ENCODE data around the gene HIVEP2.

The HIVEP2 gene

DNA sequence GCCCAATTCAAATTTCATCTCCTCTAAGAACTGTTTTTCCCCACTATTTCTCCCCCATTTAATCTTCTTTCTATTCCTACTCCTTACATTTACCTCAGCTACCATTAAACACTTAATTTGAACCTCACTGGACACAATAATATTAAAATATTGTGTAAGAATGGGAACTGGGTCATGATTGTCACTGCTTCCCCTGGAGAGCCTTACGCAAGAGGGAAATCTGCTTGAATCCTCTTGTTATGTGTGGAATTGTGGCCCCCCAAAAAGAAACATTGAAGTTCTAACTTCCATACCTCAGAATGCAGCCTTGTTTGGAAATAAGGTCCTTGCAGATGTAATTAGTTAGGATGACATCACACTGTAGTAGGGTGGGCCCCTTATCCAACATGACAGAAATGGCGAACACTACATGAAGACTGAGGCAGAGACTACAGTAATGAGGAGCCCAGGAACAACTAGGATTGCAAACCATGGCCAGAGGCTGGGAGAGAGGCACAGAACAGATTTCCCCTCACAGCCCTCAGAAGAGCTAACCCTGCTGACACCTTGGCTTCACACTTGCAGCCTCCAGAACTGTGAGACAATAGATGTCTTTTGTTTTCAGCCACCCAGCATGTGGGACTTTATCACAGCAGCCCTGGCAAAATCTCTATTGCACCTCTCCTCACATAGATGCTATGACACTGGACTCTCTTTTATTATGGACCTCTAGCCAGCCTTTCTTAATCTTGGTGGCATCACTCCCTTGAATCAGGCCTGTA is 29.9 kb downstream of the HIVEP2 start:
- no peak for DNase-seq

DNA sequence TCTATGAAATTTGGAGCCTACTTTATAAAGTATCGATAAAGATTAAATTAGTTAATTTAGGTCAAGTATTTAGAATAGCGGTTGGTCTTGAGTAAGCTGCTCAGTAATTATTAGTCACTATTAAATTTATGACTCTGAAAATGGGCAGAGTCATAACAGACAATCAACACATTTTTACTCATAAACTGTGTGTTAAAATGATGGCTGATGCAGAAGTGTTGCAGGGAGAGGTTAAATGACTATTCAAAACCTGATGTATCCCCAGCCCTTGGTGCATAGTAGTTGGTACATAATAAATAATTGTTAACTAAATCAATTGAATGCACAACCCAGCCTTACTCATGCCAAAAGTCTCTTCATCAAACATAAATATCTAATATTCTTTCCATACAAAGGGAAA is 30.6 kb downstream of the HIVEP2 start:
- DNase-seq: no peak

DNA sequence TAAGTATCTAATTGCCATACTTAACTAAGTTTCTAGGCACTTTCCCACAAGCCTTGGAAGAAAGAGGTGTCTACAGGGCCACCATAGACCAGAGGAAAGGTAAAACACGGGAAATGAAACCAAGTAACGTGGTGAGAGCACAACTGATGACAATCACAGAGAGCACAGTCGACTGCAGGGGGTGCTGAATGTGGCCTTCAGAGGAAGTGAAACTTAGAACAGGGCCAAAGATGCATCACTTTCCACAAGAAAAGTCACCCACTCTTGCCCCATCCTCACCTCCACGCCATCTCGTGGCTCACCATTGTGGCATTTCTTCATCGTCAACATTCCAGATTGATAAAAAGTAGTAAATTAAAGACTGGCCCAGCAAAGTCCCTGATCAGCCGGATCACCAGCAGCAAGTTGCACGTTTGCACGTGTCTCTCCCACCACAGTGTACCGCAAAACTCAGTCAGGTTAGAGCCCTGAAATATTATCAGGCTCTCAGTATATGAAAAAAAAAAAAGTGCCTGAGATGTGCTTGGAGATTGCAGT is 31.4 kb downstream of the HIVEP2 start:
- no peak for DNase-seq

GRCh38 chr6:142913036-142913510 is 31.9 kb downstream of the HIVEP2 start:
- no peak for DNase-seq

DNA sequence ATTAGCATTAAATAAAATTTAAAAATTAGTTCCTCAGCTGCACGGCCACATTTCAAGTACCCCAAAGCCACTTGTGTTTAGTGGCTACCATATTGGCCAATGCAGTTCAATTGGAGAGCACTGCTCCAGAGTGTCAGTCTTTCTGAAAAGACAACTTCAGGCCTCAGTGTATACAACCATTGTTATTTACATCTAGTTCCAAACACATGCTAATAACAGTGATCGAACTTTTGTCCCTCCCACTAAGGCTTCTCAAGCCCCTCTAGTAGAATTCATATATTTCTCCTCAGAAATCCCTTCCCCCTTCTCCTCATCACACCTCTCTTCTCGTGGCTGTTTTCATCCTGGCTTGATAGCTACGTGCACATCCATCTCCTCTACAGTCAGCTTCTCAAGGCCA is 32.9 kb downstream of the HIVEP2 start:
- DNase-seq: no peak

- DNase-seq: no peak
Measured at GRCh38 chr6:142911430-142911829, 33.5 kb downstream of the HIVEP2 start.

DNA sequence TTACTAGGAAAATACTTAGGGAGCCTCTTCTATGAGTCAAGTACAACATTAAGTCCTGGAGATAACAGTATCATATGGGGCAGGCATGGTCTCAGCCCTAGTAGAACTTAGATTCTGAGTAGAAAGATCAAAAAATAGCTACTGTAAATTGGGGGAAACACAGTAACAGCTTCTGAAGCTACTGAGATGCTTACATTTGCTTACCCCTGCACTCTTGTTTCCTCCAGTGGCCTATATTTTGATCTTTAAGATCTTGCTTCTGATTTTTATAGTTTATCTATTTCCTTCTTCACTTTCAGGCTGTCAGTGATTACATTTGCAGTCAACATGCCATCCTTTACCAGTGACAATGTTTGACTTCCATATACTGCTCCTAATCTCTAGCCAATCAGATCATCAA is 35.3 kb downstream of the HIVEP2 start:
- no peak for DNase-seq

GRCh38 chr6:142908235-142908634 is 36.7 kb downstream of the HIVEP2 start:
- DNase-seq: no peak

- no peak for DNase-seq
Measured at GRCh38 chr6:142907544-142907943, 37.4 kb downstream of the HIVEP2 start.

DNA sequence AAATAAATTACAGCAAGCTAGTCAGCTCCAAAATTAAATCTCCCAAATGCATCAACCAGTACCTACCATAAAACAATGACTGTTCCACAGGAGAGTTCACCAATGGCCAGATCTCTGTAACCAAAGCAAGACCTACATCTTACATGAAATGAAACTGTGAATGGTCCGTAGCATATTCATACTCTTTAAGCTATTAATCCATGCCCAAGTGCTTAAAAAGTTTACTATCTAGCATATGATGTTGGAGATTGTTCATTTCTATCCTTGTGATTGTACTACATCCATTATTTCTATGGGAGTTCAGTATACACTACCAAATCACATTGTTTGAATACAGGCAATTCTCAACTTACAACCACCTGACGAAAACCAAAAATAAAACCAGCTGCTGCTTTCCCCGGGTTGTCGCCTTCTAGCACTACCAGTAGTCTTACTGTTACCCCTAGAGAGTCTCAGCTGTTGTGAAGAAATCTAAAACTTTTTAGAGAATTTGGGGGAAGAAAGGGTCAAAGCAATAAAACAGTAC is 38.0 kb downstream of the HIVEP2 start:
- DNase-seq: no peak

DNA sequence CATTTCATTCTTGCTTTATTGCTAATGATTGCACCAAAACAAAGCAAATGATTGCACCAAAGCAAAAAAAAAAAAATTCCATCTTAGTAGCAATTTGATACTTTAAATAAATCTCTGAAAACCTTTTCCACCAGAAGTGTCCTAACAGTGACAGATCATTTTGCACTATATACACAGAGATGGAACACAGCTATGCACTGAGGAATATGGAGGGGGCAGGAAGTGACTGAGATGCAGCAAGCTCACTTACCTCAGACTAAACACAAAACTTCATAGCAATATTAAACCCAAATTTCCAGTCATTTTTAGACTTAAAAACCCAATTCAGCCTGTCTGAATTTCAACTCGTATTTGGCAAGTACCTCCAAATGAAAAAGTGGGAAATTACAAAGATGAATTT is 41.2 kb downstream of the HIVEP2 start:
- peak; percentile 54 for DNase-seq

DNA sequence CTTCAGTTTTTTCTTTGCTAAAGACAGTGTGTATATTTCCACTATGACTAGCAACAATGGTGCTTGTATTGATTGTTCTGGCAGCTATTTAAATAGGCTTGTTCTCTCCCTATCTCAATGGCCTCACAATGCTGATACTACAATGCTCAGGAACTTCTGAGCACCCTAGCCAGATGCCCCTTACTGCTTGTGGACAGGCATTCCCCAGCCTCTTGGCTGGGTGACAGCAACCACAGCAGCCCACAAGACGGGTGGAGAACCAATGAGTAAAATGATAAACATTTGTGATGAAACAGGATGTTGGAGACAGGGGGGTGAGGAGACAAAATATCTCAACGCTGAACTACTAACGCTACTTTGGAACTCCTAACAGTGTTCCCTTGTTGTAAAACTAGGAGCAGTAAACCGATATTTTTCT is 42.3 kb downstream of the HIVEP2 start:
- peak; percentile 99 for DNase-seq

DNA sequence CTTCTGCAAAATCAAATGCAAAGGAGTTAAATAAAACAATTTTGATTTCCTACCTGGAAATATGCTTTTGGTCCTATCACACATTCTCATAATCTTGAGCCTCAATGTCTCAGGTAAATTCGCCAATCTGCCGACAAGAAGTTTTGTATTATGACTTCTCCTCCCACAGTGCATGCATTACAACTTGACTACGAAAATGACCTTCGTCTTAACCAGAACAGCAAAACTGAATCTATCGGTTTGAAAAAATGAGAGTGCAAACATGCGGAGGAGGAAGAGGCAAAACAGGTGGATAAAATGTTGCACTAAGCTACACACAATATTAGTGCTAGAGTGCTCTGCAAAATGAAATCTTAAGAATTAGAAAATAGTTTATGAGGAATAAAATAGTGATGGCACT is 43.4 kb downstream of the HIVEP2 start:
- no peak for DNase-seq

DNA sequence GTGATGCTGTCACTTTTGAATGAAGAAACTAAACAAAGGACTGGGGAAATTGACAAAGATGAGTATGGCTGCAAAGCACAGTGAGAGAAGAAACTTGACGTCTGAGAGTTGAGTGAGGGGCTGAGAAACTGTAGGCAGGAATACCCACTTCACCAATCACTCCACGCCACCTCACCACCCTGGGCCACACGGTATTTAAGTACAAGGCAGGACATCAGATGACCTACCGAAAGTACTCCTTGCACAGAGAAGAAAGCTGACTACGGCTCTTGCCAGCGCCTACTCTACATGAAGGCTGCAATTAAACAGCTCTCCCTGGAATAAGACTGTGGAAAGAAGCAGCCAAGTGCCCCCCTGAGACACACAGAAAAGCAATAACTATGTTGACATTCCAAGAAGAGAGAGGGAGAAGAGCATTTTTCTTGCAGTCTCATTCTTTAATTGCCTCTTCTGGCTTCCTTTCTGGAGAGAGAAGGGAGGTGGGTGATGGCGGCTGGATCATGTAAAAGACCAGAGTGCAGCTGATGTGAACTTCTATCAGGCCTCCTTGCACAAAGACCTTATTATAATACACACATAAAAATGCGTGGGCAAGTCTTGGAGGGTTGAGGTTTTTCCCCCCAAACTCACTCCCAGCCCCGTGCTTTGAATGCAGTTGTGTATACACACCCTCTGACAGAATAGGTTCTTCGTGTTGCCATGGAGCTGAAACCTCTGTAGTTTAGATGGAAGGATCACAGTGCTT is 44.6 kb downstream of the HIVEP2 start:
- no peak for DNase-seq

DNA sequence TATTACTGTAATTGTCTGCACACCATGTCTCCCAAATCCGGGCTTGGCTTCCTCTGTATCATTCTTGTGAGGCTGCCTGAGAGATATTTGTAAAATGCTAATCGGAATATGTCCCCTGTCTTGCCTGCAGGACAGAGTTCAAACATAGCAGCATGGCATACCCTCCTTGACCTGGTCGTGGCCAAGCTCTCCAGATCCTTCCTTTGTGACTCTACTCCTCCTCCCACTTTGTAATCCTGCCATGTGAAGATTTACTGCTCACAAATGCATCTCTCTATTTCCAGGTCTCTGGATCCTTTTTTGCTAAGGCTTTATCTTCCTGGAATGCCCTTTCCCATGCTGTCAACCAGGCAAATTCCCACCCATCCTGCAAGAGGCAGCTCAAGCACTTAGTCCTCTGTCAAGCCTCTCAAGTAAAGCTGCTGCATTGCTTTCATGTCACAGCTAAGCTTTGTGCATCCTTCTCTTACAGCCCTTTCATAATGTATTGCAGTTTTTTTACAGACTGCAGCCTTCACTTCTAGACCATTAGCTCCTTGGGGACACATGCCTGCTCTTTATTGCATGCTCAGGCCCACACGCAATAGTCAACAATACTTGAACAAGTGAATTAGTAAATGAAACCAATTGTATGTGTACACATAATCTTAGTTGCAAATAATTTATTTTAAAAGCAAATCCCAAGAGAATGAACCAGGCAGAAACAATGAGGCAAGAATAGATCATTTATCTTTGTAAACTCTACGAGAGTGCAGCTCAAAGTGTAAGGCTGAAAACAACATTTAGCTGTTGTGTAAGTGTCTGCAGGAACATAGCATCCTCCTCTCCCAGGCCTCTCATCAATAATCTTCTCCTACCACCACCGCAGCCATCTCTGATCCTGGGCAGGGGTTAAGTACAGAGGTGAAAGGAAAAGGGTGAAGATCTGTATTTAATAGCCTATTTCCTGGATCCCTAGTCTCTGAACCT is 45.8 kb downstream of the HIVEP2 start:
- DNase-seq: no peak

GRCh38 chr6:142897659-142898058 is 47.3 kb downstream of the HIVEP2 start:
- no peak for DNase-seq

- DNase-seq: no peak
Measured at GRCh38 chr6:142896732-142897131, 48.2 kb downstream of the HIVEP2 start.

DNA sequence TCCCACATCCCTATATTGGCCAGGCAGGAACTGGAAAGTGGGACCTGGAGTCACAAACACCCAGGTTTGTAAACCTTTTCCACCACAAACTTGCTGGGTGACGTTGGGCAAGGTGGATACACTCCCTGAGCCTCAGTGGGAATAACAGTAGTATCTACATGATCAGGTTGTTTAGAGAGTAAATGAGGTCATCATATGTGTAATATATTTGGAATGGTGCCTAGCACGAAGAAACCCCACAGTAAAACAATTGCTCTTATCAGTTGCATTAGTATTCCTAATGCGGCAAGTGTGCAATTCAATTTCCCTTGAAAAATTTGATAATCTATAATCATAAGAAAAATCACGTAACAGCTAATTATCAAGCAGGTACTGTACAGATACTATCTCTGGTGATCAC is 51.9 kb downstream of the HIVEP2 start:
- DNase-seq: peak; percentile 68

GRCh38 chr6:142892254-142893021 is 52.5 kb downstream of the HIVEP2 start:
- DNase-seq: no peak

- no peak for DNase-seq
Measured at GRCh38 chr6:142891454-142891853, 53.5 kb downstream of the HIVEP2 start.

DNA sequence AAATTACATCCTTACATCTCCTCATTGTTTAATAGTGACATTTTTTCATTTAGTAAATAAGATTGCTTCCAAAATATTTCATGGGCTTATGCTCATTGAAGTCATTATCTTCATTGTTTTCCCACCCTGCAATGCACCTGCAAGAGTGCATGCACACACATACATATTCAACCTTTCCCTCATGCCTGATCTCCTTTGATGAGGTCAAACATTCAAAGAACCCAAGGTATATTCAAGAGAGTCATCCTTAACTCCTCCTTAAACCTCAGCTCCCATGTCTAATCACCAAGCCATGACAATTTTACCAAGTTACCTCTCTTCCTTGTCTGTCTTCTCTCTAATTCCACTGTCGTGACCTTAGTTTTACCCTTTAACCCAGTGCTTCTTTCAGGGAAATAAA is 56.5 kb downstream of the HIVEP2 start:
- DNase-seq: no peak

GRCh38 chr6:142887517-142887916 is 57.5 kb downstream of the HIVEP2 start:
- no peak for DNase-seq

Measured in EL (cell line).